Stimulated activated CD4-positive, alpha-beta T cell treated with anti-CD3 and anti-CD28 coated beads, Interleukin-4, amount 100 ng/mL, for 1 hour (primary cell): ENCODE data around the gene MEIS2.

ENCODE experiments used
- DNase-seq: peaks from one replicate; pipeline ENCODE4 v3.0.0-alpha.2; 2020

The MEIS2 gene

DNA sequence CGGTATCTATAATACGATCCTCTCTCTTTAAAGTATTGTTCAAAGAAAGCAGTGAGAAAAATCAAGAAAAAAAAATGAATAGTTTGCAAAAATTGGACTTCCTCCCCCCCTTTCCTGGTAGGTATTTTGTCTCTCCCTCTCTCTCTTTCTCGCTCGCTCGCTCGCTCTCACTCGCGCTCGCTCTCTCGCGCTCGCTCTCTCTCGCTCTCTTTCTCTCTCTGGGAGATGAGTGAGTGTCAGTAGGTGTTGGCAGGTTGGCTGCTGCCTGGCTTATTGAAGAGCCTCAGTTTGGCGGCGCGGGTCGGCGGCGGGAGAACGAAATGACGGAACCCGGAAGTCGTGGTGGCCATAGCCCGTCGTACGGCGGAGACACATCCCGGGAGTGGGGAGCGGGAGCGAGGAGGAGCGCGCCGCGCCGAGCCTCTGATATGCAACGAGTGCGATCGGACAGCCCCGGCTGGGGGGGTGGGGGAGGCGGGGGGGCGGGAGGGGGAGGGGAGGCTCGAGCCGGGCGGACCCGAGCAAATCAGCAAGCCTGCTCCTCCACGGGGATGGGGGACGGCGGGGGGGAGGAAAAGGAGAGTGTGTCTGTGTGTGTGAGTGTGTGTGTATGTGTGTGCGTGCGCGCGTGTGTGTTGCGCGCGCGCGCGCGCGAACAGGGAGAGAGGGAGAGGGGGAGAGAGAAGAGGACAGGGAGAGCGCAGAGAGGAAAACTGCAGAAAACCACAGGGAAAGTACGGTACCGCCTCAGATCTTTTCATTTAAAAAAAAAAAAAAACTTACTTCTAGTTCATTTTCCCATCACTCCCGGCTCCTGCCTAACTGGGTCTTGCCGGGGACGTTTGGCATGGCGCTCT lies at the start of gene MEIS2:
MEIS2 (minus strand) TSS at position 441 of the 857 bp plus-strand sequence. CDS start 1,083 bp downstream, outside the sequence.
- no peak for DNase-seq

DNA sequence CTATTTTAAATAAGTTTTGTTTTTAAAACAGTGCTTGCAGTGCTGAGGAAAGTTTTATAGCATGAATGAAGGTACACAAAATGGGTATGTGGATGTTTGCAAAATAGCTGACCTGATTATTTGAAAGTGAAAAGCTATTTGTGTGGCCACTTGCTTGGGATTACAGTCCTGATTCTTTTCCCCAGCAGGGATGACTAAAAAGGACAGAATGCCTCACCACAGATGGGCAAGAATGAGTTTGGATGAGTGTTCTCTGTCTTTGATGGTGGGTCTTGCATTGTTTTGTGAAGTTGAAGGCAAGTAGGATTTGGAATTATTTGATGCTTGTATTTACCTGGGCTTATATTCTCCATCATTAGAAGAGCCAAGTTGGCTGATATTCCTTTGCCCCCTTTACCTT lies 48.8 kb upstream of the MEIS2 start:
- no peak for DNase-seq

DNA sequence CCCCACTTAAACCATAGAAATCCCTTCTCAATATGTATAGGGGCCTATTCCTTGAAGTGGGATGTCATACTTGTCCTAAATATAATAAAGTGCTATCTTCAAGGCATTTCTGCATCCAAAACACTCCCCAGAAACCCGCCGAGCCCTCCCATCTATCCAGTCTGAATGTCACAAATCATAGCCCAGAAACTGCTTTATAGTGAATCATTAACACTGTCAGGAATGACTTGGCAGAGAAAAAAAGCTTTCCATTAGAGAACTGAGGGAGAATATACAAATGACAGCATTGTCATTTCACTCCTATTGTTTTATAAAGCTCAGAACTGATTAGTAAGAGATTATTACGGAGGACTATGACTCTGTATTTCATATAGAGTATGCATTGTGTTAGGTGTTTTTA lies 48.4 kb upstream of the MEIS2 start:
- no peak for DNase-seq

DNA sequence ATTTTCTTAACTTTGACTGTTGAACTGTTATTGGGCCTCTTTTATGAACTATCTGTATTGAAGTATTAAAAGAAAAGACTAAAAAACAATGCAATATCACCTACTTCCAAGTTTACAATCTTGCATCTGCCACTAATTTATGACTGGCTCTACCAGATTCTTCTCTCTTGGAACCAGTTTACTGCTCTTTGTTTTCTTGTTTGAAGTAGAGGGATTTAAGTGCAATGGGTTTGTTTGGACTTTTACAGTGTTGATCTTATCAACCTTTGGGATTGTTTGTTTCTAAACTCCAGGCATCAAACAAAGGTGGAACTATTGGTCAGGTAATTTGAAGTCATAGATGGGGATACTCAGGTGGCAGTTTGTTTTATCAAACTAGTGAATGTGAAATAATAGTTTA lies 43.0 kb upstream of the MEIS2 start:
- DNase-seq = no peak

DNA sequence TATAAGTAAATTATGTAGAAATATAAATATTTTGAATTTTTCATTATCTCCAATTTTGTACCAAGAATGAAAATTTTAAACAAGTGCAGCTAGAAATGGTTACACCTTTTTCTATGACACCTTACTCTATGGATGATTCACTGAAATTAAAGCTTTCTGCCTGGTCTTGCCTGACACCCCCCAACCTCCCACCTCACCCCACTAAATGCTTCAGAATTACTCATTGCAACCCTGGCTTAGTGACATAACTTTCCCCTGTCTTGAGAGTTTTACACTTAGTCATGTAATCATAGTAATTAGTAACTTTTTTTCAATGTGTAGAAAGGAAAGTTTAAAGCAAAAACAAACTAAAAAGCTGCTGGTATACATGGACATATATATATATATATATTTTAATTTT lies 42.0 kb upstream of the MEIS2 start:
- no peak for DNase-seq

DNA sequence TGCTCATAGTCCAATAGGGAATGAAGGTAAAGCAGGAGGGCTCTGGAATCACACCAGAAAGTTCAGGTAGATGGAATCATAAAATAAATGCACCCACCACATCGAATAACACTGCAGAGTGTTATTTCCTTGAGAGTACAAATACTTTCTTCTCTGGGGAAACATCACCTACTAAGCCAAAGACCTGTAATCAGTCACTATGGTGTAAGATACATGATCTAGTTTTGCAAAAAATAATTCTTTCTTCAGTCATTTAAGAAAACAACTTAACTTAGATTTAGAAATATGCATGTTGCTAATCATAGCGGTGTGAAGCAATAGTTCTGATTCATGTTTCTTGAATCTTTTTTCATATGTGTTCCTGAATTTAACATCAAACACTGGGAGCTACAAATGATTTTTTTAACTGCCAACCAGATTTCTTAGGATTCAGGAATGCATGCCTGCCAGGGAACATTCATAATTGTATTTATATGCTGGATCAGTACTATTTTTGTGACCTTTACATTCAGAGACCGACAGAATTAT lies 40.2 kb upstream of the MEIS2 start:
- DNase-seq = no peak

DNA sequence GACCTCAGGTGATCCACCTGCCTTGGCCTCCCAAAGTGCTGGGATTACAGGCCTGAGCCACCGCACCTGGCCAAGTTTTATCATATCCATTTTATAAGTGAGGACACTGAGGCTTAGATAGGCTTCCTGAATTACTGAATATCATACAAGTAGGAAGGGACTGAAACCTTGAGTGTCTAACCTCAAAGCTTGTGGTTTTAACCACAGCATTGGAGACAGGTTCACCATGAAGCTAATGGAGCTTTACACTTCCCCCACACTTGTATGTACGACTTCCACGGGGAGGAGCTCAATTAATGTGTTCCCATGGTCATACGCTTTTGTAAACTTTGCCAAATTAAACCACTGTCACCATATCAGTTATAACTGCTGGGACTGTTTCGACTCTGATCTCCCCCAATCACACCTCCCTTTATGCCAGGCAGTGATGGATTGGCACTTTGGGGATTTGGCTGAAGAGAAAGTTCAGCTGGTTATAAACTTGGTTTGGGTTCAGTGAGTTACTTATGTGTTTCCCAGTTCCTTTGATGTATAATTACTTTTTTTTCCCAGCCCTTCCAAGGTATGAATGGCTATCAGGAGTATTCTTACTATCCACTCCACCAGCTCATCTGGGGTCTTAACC lies 38.4 kb upstream of the MEIS2 start:
- DNase-seq = no peak

DNA sequence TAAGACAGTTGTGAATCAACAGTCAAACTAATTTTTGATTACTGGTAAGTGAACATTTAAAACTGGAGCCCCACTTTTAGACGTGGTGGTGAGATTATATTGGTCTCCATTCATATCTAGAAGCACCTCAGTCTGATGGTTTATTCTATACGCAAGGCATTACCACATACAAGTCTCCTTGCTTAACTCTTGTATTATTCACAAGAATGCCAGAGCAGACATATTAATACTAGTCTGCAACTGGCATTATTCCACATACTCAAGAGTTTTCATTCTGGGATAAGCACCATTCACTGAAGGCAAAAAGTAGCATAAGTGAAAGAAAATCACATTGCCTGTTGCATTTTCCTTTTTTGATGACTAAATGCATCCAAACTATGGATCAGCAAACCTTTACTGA lies 36.9 kb upstream of the MEIS2 start:
- no peak for DNase-seq

DNA sequence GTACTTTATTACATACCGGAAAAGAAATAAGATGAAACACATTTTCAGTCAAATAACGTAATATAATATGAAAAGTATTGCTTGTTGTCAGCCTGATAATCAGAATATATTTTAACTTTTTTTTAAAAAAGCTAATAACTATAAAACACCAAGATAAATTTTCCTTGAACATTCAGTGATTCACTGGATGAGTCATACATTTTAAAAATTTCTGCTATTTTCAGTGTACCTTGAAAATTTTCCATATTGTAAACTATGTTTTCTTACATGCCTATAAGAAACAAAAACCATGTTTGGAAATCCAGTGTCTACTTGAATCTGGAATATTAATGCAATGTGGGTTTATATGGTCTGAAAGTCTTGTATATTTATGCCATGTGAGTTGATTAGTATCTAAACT lies 36.3 kb upstream of the MEIS2 start:
- DNase-seq = no peak

DNA sequence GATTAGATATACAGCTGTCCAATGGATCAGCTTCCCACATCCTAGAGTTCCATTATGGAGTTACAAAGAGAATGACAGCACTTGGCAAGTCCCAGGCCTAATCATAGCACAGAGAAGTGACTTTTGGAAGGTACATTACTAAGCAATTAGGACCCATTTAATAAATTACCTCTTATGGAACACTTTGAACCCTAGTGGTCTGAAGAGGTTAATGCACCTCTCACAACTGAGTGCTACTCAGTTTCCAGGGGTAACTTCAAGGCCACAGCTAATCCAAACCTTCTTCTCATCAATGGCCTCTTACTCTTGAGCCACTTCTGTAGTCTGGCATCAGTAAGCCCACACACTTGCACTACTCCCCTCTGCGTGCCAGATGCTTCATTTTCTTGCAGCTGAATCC lies 34.9 kb upstream of the MEIS2 start:
- no peak for DNase-seq

DNA sequence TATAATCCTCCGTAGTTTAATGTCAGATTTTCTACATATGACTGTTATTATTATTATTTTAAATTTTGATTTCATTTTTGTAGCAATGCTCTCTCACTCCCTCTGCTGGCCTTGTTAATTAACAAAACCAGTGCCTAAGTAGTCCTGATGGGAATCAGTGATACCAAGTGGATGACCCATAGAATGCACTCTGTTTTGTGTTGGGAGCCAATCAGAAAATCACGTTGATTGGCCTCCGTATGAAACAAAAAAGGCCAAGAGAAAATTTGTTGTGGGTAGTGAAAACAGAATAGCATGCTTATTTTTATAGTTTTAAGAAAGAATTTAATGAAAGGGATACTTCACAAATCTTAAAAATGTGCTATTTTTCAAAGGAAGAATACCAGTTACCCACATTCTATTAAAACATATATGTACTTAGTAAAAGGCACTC lies 34.4 kb upstream of the MEIS2 start:
- no peak for DNase-seq

DNA sequence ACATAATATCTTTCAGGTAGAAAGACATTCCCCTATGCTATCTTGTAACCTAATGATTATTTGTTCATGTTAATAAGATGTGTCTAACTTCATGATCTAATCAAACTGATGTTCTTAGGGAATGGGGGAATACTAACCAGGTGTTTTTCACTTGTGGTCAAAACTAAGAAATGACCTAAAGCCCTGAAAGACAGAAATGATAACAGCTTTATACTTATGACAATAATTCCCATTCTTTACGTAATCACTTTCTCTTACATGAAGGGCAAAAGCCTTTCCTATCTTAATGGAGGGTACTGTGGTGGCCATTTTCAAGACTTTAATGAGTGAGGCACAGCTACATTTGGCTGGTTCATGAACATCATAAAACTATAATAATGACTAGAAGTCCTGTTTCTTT lies 33.9 kb upstream of the MEIS2 start:
- DNase-seq = no peak

DNA sequence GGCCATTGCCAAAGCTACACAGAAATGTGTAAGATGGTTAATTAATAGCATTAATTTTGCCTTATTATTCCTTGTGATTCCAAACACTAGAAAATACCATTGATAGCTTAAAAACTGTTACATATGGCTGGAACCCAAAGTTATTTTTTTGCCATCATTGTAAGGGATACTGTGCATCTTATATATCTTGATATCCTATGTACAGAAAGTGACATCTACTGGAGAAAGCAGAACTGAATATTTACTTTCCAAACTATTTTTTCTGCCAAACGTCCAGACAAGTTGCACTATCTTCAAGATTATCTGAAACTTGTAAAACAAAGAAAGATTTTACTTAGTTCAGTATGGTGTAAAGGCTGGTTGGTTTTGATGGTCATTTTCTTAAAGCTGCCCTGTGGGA lies 33.3 kb upstream of the MEIS2 start:
- DNase-seq = no peak

DNA sequence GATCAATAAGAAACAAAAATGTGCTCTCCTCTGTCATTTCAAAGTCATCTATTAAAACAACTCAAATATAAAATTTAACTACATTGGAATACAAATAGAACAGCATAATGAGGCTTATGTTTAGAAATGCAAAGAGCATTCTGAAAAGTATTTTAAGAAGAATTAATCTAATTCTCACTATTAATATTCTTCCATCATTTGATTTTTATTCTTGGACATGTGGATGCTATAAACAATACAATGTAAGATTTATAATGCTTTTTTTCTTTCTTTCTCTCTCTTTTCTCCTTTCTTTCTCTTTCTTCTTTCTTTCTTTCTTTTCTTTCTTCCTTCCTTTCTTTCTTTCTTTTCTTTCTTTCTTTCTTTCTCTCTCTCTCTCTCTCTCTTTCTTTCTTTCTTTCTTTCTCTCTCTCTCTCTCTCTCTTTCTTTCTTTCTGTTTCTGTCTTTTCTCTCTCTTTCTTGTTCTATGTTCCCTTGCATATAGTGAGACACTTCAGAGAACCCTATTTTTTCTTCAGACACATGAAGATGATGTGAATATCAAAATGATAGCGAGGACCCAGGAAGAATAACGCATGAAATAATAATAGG lies 32.6 kb upstream of the MEIS2 start:
- DNase-seq = no peak

DNA sequence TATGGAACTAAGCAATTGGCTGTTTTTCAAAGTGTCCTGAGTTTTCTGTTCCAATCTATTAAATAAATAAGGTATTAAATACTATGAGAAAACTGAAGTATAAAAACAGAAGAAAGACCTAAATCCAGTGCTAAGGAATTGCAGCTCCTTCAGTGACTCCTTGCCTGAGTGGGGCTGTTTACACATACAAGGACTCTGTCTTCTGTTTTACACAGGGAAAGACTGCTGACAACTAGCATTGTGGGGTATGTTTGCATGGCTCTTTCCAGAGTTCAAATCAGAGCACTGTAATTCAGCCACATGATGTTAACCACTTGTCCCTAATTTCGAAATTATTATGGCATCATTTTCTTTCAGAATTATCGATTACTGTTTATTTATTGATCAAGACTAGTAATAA lies 31.3 kb upstream of the MEIS2 start:
- no peak for DNase-seq

DNA sequence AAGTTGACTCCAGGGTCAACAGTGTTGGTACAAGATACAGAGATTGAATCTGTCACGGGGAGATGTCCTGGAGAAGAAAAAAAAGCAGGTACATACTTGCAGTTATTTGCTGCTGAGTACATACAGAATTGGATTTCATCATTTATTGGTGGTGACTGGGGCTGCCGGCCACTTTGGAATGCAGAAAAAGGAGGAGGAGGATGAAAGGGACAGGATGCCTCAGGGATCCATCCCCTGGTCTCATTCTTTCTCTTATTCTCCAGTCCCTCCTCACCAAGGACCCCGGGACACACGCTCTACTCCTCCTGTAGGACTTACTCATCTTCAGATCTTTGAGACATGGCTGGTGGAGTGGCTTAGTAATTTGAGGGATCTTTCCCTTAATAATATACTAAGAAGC lies 30.0 kb upstream of the MEIS2 start:
- no peak for DNase-seq

DNA sequence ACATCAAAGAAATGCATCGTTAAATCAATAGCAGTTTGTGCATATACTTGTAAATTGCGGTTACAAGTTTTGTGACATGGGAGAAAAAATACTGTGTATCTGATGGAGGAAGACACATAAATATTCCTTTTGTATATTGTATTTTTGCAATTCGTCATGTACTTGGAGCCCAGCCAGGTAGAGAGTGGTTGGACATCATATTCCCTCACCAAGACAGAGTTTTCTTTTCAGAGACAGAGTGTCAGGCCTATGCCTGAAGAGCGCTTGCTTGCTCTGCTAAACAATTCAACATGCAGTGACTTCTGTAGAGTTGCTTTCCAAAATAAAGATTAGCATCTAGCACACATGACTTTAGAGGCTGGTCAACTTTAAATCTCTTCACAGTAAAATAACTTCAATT lies 24.8 kb upstream of the MEIS2 start:
- DNase-seq = no peak

DNA sequence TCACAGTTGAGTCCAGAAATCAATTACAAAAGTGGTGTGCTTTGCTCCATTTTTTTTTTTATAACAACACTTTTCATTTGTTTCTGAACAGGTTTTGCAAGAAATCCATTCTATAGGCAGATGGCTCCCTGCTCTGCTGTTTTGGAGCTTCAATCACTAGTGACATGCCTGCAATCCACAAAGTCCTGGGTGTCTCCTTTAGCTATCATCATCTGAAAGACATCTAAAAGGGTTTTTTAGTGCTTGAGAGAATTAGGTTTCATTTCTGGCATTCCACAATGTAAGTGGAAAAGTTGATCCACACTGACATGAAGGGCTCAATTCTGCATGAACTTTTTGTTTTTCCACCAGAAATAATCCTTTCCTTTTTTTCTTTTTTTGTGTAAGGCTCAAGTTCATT lies 24.0 kb upstream of the MEIS2 start:
- DNase-seq = no peak

DNA sequence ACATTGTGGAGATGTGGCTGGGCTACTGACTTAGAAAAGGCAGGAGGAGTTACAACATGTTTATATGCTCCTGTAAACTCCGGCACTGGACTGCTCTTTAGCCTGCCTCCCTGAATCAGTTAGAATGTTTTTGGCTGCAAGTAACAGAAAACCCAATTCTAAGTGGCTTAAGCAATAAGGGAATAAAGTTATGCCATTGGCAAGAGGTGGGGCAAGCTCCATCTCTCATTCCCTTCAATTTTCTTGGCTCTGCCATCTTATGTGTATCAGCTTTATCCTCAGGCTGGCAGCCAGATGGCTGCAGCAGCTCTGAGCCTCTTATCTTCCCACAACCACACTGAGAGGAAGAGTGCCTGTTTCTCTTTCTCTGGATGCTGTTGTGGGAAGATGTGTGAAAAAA lies 22.4 kb upstream of the MEIS2 start:
- DNase-seq = no peak

DNA sequence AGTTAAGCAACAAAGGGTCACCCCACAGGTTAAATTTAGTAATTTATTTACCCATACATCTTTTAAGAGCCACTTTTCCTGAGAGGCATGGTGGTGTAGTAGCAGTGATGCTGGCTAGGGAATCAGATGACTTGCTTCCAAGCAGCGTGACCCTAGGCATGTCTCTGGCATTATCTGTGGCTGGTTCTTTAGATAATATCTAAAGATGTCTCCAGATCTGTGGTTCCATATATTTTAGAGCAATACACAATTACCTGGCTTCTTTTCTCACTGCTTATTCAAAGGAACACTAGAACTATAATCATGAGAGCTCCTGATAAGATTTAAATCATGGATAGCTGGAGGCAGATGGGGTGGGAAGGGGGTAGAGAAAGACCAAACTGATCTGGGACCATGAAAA lies 21.1 kb upstream of the MEIS2 start:
- no peak for DNase-seq

DNA sequence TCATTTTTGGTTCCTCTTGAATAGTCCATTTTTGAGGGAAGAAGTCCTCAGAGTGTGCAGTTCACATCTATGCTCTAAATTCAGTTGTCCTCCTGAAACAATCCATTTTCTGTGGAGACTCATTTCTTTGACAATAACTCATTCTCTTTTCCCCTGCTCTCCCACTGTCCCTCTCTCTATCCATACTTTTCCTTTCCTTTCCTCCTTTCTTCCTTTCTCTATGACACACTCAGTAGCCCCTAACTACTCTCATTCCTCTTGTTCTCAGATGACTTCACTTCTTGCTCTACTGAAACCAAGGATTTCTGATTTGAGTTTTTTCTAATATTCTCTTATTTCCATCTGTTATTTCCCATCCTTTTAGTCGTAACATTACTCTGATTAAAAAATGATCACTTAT lies 16.7 kb upstream of the MEIS2 start:
- DNase-seq = no peak

DNA sequence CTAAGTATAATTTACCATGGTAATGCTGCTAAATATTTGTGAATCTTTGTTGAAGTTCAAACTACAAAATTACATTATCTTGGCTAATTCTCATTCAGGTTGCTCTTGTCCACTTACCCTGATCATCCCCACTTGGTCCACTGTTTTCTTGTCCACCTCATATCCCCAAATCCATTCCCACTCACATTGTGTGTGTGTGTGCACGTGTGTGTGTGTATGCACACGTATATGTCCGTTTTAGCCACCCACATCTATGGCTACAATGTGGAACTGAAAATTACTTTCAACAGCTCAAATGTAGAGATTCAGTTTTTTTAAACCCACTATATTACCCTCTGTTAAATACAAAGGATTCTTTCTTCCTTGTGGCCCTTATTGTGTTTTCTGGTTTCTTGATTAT lies 15.2 kb upstream of the MEIS2 start:
- no peak for DNase-seq

DNA sequence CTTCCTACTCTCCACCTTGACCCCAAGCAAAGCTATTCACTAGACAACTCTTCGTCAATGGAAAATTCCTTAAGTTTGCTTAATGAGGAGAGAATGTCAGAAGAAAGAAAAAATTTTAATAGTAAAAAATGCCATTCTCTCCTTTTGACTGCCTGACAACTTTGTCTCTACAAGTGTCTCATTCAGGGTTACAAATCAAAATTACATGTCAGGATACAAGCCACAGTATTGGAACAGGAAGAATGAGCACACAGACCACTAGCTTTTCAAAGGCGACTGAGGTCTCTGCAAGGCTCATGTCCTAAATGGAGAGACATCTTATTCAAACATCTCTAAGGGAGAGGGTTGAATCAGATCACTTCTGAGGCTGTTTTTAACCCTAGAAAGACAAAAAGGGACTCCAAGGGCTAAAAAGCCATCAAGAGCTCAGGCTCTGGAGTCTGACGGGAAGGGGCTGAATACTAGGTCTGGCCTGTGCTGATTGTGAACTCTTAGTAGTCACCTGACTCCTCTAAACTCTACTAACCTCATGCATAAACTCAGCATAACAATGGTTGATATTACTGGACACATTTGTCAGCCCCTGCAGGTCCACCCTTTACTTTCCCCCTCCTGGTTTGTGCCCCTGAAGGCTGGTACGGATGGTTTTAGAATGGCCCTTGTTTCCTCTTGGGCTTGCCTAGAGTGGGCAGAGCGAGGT lies 12.8 kb upstream of the MEIS2 start:
- DNase-seq = no peak
